ENCODE measurements around the gene YPEL4.

The YPEL4 gene

GRCh38 chr11:57633394-57634070 is 16.2 kb downstream of the YPEL4 start:
- no peak for DNase-seq (ENCODE audit: low read depth in 2 of 2)

- DNase-seq (ENCODE audit: low read depth in 2 of 2), result no peak
Observed at GRCh38 chr11:57632116-57632515, 17.6 kb downstream of the YPEL4 start.

DNA sequence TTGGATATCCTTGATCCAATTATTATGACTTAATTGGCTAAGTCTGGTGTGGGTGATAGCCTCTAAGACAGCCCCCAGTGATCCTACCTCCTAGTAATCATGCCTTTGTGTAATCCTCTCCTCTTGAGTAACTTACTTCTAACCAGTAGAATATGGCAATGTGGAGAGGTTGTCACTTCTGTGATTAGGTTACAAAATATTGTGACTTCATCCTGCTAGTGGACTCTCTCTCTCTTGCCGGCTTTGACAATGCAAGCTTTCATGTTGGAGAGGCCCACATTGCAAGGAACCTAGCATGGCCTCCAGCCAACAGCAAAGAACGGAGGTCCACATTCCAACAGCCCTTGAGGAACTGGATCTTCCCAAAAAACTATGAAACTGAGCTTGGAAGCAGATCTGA is 19.5 kb downstream of the YPEL4 start:
- DNase-seq (ENCODE audit: low read depth in 2 of 2), result no peak

DNA sequence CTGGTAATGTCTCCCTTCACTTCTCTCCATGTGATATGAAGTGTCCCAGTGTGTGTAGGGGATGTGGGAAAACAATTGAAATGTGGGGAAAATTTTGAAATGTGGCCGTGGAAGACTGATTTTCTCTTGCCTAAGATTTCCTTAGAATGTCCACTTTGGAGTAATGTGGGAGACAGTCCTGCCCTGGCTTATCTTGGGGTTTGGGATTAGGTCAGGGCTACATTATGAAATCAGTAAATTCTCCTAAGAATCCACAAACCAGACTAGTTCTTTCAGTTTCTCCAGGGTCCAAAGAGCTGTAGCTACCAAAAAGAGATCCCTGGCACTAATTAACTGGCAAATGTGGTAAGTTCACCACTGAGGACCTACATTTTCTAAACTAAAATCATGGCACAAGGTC is 22.8 kb downstream of the YPEL4 start:
- no peak for DNase-seq (ENCODE audit: low read depth in 2 of 2)

- DNase-seq (ENCODE audit: low read depth in 2 of 2), result no peak
Observed at GRCh38 chr11:57624864-57625263, 24.8 kb downstream of the YPEL4 start.

DNA sequence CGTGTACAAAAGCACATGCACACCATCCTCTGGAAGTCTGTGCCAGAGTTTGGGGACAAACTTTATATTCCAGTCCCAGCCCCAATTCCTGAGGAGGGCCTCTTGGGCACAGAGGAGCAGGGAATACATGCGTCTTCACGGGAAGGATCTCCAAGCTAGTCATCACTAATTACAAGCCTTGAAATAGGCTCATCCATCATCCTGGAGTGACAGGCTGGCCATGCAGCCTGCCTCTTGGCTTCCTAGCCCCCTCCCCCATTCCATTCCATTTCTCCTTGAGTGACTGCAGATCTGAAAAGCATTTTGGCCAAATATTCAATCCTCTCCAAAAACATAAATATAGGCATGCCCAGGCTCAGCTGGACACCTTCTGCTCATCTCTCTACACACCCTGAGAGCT is 27.4 kb downstream of the YPEL4 start:
- no peak for DNase-seq (ENCODE audit: low read depth in 2 of 2)

- DNase-seq (ENCODE audit: low read depth in 2 of 2), result no peak
Observed at GRCh38 chr11:57620467-57620866, 29.2 kb downstream of the YPEL4 start.

GRCh38 chr11:57619331-57619730 is 30.4 kb downstream of the YPEL4 start:
- no peak for DNase-seq (ENCODE audit: low read depth in 2 of 2)

DNA sequence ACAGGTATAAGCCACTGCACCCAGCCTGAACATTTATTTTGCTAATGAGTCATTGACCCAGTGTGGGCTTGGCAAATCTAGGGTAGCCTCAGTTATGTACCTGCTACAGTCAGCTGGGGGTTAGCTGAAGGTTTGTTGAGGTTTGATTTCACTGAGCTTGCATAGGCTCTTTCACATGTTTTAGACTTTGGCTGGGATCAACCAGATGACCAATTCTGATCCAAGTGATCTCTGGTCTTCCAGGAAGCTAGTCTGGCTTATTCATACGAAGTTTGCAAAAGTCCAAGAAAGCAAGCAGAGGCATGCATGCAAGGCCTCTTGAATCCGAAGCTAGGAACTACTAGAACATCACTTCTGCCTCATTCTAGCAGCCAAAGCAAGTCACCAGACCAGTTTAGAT is 31.3 kb downstream of the YPEL4 start:
- DNase-seq (ENCODE audit: low read depth in 2 of 2), result no peak

DNA sequence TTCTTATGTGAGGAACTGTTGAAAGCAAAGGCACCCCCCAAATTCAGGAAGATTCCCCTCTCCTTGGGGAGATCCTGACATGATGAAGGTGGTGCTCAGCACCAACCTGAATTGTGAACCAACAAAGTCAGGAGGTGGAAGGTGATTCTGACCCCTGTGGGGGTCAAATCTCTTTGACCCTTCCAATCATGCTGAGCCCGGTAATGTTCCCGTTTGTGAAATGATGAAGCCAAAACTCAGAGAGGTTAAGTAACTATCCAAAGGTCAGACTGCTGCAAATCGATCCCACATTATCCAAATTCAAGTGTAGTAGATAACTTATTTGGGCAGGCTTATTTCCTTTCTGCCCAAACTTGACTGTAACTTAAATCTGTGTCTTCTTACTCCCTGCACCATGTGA is 33.1 kb downstream of the YPEL4 start:
- no peak for DNase-seq (ENCODE audit: low read depth in 2 of 2)

DNA sequence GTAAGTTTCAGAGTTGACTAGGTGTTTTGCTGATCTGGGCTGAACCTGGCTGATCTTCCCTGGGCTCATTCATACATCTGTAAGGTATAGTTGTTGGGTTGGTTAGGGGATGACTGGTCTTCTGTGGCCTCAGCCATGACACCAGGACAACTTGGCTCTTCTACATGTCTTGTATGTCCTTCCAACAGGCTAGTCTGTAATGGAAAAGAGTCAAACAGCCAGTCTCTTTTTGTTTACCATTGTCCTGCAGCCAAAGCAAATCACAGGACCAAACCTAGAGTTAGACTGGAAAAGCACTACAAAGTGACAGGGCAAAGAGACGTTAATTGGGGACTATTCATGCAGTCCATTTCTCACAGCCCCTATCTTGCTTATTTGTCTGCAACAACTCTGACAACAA is 34.4 kb downstream of the YPEL4 start:
- DNase-seq (ENCODE audit: low read depth in 2 of 2), result no peak

DNA sequence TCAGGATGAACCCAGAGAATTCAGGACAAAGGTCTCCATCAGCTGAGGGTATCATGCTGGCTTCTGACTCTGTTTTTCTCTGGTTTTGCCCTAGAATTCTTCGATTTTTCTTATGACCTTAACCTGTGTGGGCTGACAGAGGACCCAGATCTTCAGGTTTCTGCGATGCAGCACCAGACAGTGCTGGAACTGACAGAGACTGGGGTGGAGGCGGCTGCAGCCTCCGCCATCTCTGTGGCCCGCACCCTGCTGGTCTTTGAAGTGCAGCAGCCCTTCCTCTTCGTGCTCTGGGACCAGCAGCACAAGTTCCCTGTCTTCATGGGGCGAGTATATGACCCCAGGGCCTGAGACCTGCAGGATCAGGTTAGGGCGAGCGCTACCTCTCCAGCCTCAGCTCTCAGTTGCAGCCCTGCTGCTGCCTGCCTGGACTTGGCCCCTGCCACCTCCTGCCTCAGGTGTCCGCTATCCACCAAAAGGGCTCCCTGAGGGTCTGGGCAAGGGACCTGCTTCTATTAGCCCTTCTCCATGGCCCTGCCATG is 35.4 kb downstream of the YPEL4 start:
- no peak for DNase-seq (ENCODE audit: low read depth in 2 of 2)

DNA sequence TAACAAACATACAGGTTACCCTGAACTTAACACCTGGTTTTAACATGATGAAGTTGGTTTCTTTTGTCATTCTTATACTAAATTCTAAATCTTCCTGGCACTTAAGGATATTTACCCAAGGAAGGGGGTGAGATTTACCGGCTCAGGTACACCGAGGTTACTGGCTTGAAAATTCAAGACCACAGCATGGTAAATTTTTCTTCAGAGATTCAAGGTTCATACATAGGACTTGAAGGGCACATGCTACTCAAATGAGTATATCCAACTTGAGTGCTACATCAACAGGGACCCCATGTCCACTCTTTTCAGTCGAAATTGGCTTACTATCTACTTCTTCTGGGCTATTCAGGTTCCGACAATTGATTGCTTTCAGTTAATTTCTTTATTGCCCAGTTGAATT is 39.5 kb downstream of the YPEL4 start:
- DNase-seq (ENCODE audit: low read depth in 2 of 2), result no peak

- DNase-seq (ENCODE audit: low read depth in 2 of 2), result no peak
Observed at GRCh38 chr11:57605028-57605420, 44.7 kb downstream of the YPEL4 start.

DNA sequence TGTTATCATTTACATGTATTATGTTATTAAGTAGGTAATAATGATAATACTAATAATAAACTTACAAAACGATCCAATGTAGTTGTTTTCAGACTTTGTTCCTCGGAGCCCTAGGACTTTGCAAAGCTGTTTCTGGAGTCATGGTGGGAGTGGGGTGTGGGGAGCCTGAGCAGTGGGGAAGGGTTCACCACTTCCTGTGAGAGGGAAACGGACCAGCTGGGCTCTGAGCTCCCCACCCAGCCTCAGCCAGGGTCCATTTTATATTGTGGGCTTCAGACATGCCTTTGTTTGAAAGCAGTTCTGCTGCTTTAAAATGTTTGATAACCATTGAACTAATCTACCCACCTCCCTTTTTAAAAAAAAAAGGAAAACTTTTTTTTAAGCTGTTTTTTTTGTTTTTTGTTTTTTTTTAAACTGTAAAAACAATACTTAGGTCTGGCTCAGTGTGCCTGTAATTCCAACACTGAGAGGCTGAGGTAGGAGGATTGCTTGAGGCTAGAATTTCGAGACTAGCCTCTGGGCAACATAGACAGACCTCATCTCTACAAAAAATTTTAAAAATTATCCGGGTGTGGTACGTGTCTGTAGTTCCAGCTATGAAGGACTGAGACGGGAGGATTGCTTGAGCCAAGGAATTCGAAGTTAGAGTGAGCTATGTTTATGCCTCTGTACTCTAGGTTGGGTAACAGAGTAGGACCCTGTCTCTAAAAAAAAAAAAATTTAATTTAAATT is 45.2 kb downstream of the YPEL4 start:
- DNase-seq (ENCODE audit: low read depth in 2 of 2), result no peak

- no peak for DNase-seq (ENCODE audit: low read depth in 2 of 2)
Observed at GRCh38 chr11:57601297-57601696, 48.4 kb downstream of the YPEL4 start.

GRCh38 chr11:57599381-57599780 is 50.3 kb downstream of the YPEL4 start:
- DNase-seq (ENCODE audit: low read depth in 2 of 2), result no peak

DNA sequence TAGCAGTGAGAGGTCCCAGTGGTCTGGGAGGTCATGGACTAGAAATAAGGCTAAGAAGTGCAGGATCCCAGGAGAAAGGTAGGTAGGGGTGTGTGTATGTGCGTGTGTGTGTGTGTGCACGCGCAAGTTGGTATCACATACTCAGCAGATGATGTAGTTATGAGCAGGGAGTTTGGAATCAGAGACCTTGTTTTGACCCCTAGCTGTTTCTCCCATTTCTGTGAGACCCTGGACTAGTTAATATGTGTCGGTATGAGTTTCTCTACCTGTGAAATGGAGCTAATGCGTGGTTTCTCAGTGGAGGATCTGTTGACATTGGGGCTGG is 50.9 kb downstream of the YPEL4 start:
- DNase-seq (ENCODE audit: low read depth in 2 of 2), result no peak

DNA sequence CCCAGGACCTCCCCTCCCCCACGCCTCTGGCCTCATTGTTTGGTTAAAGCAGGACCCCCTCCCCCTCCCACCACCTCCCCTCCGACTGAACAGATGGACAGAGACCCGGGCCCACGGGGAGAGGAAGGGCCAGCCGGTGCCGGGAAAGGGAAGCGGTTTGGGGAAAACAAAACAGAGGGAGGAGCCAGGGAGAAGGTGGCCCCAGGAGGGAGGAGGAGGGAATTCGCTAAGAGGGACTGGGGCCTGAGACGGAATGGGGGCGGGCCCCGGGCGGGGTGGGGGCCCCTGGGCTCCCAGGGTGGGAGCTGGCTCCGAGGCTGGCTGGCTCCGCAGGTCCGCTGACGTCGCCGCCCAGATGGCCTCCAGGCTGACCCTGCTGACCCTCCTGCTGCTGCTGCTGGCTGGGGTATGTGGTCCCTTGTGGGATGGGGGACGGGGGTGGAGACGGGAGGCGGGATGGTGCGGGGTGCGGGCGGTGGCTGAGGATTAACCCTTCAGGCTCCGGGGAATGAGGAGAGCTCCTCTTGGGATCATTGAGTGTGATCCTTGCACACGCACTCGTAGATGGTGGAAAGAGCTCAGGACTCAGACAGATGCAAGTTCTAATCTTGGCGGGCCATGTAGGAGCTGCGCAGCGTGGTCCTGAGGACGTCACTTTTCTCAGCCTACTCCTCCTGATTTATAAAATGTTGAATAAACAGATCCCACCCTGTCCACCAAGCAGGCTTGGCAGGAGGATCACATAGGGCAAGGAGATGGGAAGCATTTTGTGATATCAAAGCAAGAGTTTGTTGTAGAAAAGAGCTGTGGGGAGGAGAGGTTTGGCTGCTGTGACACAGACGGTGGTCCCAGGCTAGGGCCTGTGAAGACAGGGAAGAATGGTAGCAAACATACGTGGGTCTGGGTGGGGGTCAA is 51.5 kb downstream of the YPEL4 start:
- DNase-seq (ENCODE audit: low read depth in 2 of 2), result no peak

GRCh38 chr11:57597461-57597915 is 52.2 kb downstream of the YPEL4 start, which contains the start of gene SERPING1:
TSS of gene SERPING1 (plus strand) at chr11:57597685. CDS start at chr11:57598271, 586 bp downstream.
- no peak for DNase-seq (ENCODE audit: low read depth in 2 of 2)

DNA sequence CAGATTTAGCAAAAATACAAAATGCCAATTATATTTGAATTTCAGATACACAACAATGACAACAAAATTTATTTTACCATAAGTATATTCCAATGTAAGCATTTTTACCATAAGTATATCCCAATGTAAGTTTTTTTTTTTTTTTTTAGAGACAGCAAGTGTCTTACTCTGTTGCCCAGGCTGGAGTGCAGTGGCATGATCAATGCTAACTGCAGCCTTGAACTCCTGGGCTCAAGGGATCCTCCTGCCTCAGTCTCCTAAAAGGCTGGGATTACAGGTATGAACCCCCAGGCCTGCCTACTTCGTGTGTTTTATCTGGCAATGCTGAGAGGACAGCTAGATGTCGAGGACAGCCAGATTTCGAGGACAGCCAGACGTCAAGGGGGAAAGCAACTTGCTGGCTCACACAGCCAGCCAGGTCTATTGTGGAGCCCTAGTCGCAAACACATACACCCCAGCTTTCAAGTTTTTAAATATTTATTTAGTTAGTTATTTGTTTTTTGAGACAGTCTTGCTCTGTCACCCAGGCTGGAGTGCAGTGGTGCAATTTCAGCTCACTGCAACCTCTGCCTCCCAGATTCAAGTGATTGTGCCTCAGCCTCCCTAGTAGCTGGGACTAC is 53.3 kb downstream of the YPEL4 start:
- DNase-seq (ENCODE audit: low read depth in 2 of 2), result no peak
